ENCODE data around the gene REP15.

DNA sequence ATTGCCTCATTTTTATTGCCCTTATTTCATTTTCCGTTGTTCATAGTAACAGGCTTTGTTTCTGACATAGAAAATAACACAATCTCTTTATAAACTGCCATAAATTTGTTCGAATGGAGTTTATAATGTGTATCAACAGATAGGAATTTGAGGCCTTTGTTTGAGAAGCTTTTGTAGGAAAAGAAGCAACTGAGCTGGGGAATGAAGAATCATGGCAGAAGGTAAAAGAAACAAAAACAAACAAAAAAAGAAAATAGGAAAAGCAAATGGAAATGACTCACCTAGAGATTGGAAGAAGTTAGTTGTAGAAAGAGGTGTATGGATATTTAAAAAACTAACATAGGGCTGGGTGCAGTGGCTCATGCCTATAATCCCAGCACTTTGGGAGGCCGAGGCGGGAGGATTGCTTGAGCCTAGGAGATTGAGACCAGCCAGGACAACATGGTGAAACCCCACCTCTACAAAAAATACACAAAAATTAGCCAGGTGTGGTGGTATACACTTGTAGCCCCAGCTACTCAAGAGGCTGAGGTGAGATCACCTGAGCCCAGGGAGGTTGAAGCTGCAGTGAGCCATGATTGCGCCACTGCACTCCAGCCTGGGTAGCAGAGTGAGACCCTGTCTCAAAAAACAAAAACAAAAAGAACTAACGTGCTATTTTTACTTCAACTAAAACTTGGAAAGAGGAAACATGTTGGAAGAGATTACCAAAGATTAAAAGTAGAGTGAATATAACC lies 523 bp upstream of the REP15 start:
- no peak for TF ChIP-seq POLR2A (IDR thresholded peaks at IDR 0.05; ENCODE audit: low read depth, low read length)
- TF ChIP-seq TAF1 (IDR thresholded peaks at IDR 0.05; ENCODE audit: borderline replicate concordance, low read depth, low read length) = no peak
